Smooth muscle cell (in vitro differentiated cells): ENCODE results near the gene PCDHA9. TPM values are rescaled to one million over a fixed set of nuclear protein-coding genes. Genes with fewer than 3 reads are reported as not detected.
"Not testable (repeated sequence)": the region's sequence is repeated elsewhere in the genome, so short reads cannot be mapped to it uniquely, and the experiment has no call there.

Experiments used
- DNase-seq: peaks from one replicate; lab custom pipeline; 2025; ENCODE audit not compliant: unreplicated experiment; lab: John Stamatoyannopoulos, UW
- H2AFZ ChIP-seq: fragments of 200-600 bp; sonication (generic); 2 replicates; pipeline ENCODE4 v1.6.0; 2016; ENCODE audit warnings: antibody characterized with exemption, low read depth, mild to moderate bottlenecking
- H3F3A ChIP-seq: fragments of 200-600 bp; sonication (generic); 2 replicates; pipeline ENCODE4 v1.6.0; 2017; ENCODE audit warnings: antibody characterized with exemption, low read depth
- H3K27ac ChIP-seq: fragments of 200-600 bp; sonication (generic); 2 replicates; pipeline ENCODE4 v1.5.1; 2016; ENCODE audit warnings: low read depth, mild to moderate bottlenecking
- H3K27me3 ChIP-seq: fragments of 200-600 bp; sonication (generic); 2 replicates; pipeline ENCODE4 v1.6.1; 2016; ENCODE audit warnings: low read depth, mild to moderate bottlenecking
- H3K36me3 ChIP-seq: fragments of 200-600 bp; sonication (generic); 2 replicates; pipeline ENCODE4 v1.5.1; 2016; ENCODE audit warnings: low read depth
- H3K4me1 ChIP-seq: fragments of 200-600 bp; sonication (generic); 2 replicates; pipeline ENCODE4 v1.5.1; 2016; ENCODE audit warnings: low read depth
- H3K4me2 ChIP-seq: fragments of 200-600 bp; sonication (generic); 2 replicates; pipeline ENCODE4 v1.6.0; 2016; ENCODE audit warnings: mild to moderate bottlenecking
- H3K4me3 ChIP-seq: fragments of 200-600 bp; sonication (generic); 2 replicates; pipeline ENCODE4 v1.5.1; 2016; ENCODE audit warnings: mild to moderate bottlenecking
- H3K79me2 ChIP-seq: fragments of 200-600 bp; sonication (generic); 2 replicates; pipeline ENCODE4 v1.6.0; 2016; ENCODE audit warnings: low read depth, mild to moderate bottlenecking
- H3K9ac ChIP-seq: fragments of 200-600 bp; sonication (generic); 2 replicates; pipeline ENCODE4 v1.6.0; 2016; ENCODE audit warnings: low read depth
- H3K9me3 ChIP-seq: fragments of 200-600 bp; sonication (generic); replicated peaks from 2 replicates; pipeline ENCODE4 v1.5.1; 2016; ENCODE audit warnings: low read depth
- H4K20me1 ChIP-seq: fragments of 200-600 bp; sonication (generic); 2 replicates; pipeline ENCODE4 v1.6.0; 2016; ENCODE audit warnings: low read depth
- CTCF ChIP-seq: fragments of 200-600 bp; sonication (generic); IDR thresholded peaks from 2 replicates; pipeline ENCODE4 v1.5.1; 2017; ENCODE audit warnings: borderline replicate concordance, mild to moderate bottlenecking, antibody characterized with exemption; ENCODE audit not compliant: insufficient read depth, poor library complexity, severe bottlenecking
- WGBS: methylation state at CpG from one replicate; pipeline ENCODE4 v1.1.7; 2016; ENCODE audit warnings: low lambda C conversion rate; 5-methylcytosine and 5-hydroxymethylcytosine counted together
- polyA plus RNA-seq: library from polyadenylated mRNA; unstranded; fragments of >200 nt; fragmentation: Nextera tagmentation; extraction: Ambion mirVana; gene quantifications from 2 replicates; pipeline ENCODE4 v1.2.1, GENCODE V29; 2016
- total RNA-seq: library from RNA; depleted of rRNA; stranded (reverse); fragments of >200 nt; gene quantifications from 2 replicates; pipeline ENCODE4 v1.2.3, GENCODE V29; 2014

The PCDHA9 gene
- total and polyA plus RNA-seq, 2 experiments from 2014 or later = 0.27 to 1.7 TPM

GRCh38 chr5:140827704-140828361 lies 20.3 kb upstream of the PCDHA9 start, which contains the start of gene PCDHA6:
PCDHA6 (plus strand) TSS chr5:140827960; CDS start chr5:140828092, 132 bp downstream.
- no peak within 1 kb of the TSS for H3K4me2 ChIP-seq
- no peak within 1 kb of the TSS for H2AFZ ChIP-seq
- no peak within 1 kb of the TSS for H3K9ac ChIP-seq
- no peaks in the 10 kb centered on the region for H3K36me3 ChIP-seq
- no peaks in the 10 kb centered on the region for H3K79me2 ChIP-seq
- no peaks in the 10 kb centered on the region for H3K9me3 ChIP-seq
- DNase-seq = no peak
- WGBS = 94% methylated on average over 27 of the region's 27 CpGs
- no peaks in the 10 kb centered on the region for H3F3A ChIP-seq
- TF ChIP-seq CTCF = no peak
- no peaks in the 10 kb centered on the region for H3K27me3 ChIP-seq
- H3K4me3 ChIP-seq = no peak within 1 kb of the TSS
- no peaks in the 10 kb centered on the region for H4K20me1 ChIP-seq
- H3K4me1 ChIP-seq = no peaks in the 10 kb centered on the region
- no peak within 1 kb of the TSS for H3K27ac ChIP-seq

- H3K36me3 ChIP-seq = no peaks in the 10 kb centered on the region
- no peaks in the 10 kb centered on the region for H3K9me3 ChIP-seq
- H3K9ac ChIP-seq = no peak overlapping the region
- DNase-seq = no peak
- no peaks in the 10 kb centered on the region for H3K79me2 ChIP-seq
- no peak overlapping the region for H3K27ac ChIP-seq
- no peaks in the 10 kb centered on the region for H3F3A ChIP-seq
- no peak overlapping the region for H3K4me2 ChIP-seq
- H3K4me1 ChIP-seq = no peaks in the 10 kb centered on the region
- no peak overlapping the region for H3K4me3 ChIP-seq
- no peaks in the 10 kb centered on the region for H3K27me3 ChIP-seq
- no peak for TF ChIP-seq CTCF
- H4K20me1 ChIP-seq = no peaks in the 10 kb centered on the region
- no peak overlapping the region for H2AFZ ChIP-seq
- WGBS = 94% methylated on average over 18 of the region's 18 CpGs
Observed at GRCh38 chr5:140828362-140828737, 19.8 kb upstream of the PCDHA9 start.

- H3K36me3 ChIP-seq, H3F3A ChIP-seq, H3K9ac ChIP-seq, H2AFZ ChIP-seq, DNase-seq, H3K9me3 ChIP-seq, H3K4me3 ChIP-seq, H3K4me2 ChIP-seq, H3K27ac ChIP-seq, H3K27me3 ChIP-seq, H3K79me2 ChIP-seq, H3K4me1 ChIP-seq, H4K20me1 ChIP-seq: not testable (repeated sequence)
- 99% methylated on average over 100 of the region's 106 CpGs for WGBS
Observed at GRCh38 chr5:140829511-140830501, 18.4 kb upstream of the PCDHA9 start.

- Histone ChIP-seq H3K79me2 (no peaks in the 10 kb centered on the region), H4K20me1 (no peaks in the 10 kb centered on the region), H2AFZ (no peak within 1 kb of the TSS), H3K4me3 (peak within 1 kb of the TSS; percentile 15), H3K27me3 (no peaks in the 10 kb centered on the region), H3K36me3 (no peaks in the 10 kb centered on the region), H3K9me3 (no peaks in the 10 kb centered on the region), H3K4me2 (no peak within 1 kb of the TSS), H3K27ac (no peak within 1 kb of the TSS), H3K4me1 (no peaks in the 10 kb centered on the region), H3F3A (no peaks in the 10 kb centered on the region), H3K9ac (no peak within 1 kb of the TSS)
- TF ChIP-seq CTCF = no peak
- 88% methylated on average over 8 of the region's 8 CpGs for WGBS
- no peak for DNase-seq
Observed at GRCh38 chr5:140833993-140834392, 14.2 kb upstream of the PCDHA9 start, which contains the start of gene PCDHA7. PCDHA7 (plus strand) TSS chr5:140834269; CDS start chr5:140834384, 115 bp downstream.

GRCh38 chr5:140834439-140835008 lies 13.7 kb upstream of the PCDHA9 start:
- H3K27ac ChIP-seq, H3K4me2 ChIP-seq, H2AFZ ChIP-seq, H3K4me1 ChIP-seq, DNase-seq, H3K9me3 ChIP-seq, H3K9ac ChIP-seq, H3K27me3 ChIP-seq, H3K79me2 ChIP-seq, H3F3A ChIP-seq, H3K36me3 ChIP-seq, H4K20me1 ChIP-seq: not testable (repeated sequence)
- WGBS = 80% methylated on average over 29 of the region's 38 CpGs
- peak overlapping the region; percentile 15 for H3K4me3 ChIP-seq
